Measurements from ENCODE around the gene CBX1. TPM values are rescaled to one million over a fixed set of nuclear protein-coding genes. Genes with fewer than 3 reads are reported as not detected.

CBX1 gene
- total and polyA plus RNA-seq, 2 of the 13 experiments (the other 11 are each of a cell fraction or from before 2014, with no cell fraction given) = 17.8 to 108 TPM

GRCh38 chr17:48048384-48049126 lies 52.7 kb downstream of the CBX1 start (continued):
- TF ChIP-seq ZBTB2 (CRISPR knock-in tag; IDR thresholded peaks at IDR 0.05; ENCODE audit: low read depth) (peak; percentile 40; the same call in 1 of the 2 replicates), CC2D1A (CRISPR knock-in tag; IDR thresholded peaks at IDR 0.05) (peak; percentile 50; the same call in 1 of the 2 replicates), SIX4 (CRISPR knock-in tag; IDR thresholded peaks at IDR 0.05) (0 out of 2 replicates have a peak, but pooled peaks have one; percentile 44), MXD1 (CRISPR knock-in tag; IDR thresholded peaks at IDR 0.05) (no peak; the same call in 1 of the 2 replicates), ZSCAN30 (CRISPR knock-in tag; IDR thresholded peaks at IDR 0.05) (peak; percentile 85; the same call in 1 of the 2 replicates), ZNF430 (CRISPR knock-in tag; IDR thresholded peaks at IDR 0.05) (peak; percentile 88; the same call in 1 of the 2 replicates), FOXA1 (IDR thresholded peaks at IDR 0.05) (no peak), FOXA1 (CRISPR knock-in tag; IDR thresholded peaks at IDR 0.05) (peak; percentile 92), SRSF4 (IDR thresholded peaks at IDR 0.05; ENCODE audit: low read depth, low read length, poor library complexity, severe bottlenecking) (no peak), ARID2 (CRISPR knock-in tag; IDR thresholded peaks at IDR 0.05; ENCODE audit: borderline replicate concordance) (no peak), HNF4A (CRISPR knock-in tag; IDR thresholded peaks at IDR 0.05) (peak; percentile 30), SMAD9 (CRISPR knock-in tag; IDR thresholded peaks at IDR 0.05) (no peak), NR2F2 (IDR thresholded peaks at IDR 0.05; ENCODE audit: borderline replicate concordance, low read depth) (peak; percentile 44; the same call in 1 of the 2 replicates), SAFB2 (CRISPR knock-in tag; IDR thresholded peaks at IDR 0.05; ENCODE audit: borderline replicate concordance, low read depth) (peak; percentile 52), THAP7 (CRISPR knock-in tag; IDR thresholded peaks at IDR 0.05) (peak; percentile 51; the same call in 1 of the 2 replicates), ETV5 (CRISPR knock-in tag; IDR thresholded peaks at IDR 0.05; ENCODE audit: borderline replicate concordance) (peak; percentile 22; the same call in 1 of the 2 replicates), HCFC1 (IDR thresholded peaks at IDR 0.05; ENCODE audit: low read depth, low read length) (no peak; the same call in 1 of the 2 replicates), FOXM1 (CRISPR knock-in tag; IDR thresholded peaks at IDR 0.05) (peak; percentile 80; the same call in 1 of the 2 replicates)
- TF ChIP-seq, protein P1, sequence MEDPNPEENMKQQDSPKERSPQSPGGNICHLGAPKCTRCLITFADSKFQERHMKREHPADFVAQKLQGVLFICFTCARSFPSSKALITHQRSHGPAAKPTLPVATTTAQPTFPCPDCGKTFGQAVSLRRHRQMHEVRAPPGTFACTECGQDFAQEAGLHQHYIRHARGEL (CRISPR knock-in tag; IDR thresholded peaks at IDR 0.05) = 0 out of 2 replicates have a peak, but pooled peaks have one; percentile 84
- TF ChIP-seq, protein P2, sequence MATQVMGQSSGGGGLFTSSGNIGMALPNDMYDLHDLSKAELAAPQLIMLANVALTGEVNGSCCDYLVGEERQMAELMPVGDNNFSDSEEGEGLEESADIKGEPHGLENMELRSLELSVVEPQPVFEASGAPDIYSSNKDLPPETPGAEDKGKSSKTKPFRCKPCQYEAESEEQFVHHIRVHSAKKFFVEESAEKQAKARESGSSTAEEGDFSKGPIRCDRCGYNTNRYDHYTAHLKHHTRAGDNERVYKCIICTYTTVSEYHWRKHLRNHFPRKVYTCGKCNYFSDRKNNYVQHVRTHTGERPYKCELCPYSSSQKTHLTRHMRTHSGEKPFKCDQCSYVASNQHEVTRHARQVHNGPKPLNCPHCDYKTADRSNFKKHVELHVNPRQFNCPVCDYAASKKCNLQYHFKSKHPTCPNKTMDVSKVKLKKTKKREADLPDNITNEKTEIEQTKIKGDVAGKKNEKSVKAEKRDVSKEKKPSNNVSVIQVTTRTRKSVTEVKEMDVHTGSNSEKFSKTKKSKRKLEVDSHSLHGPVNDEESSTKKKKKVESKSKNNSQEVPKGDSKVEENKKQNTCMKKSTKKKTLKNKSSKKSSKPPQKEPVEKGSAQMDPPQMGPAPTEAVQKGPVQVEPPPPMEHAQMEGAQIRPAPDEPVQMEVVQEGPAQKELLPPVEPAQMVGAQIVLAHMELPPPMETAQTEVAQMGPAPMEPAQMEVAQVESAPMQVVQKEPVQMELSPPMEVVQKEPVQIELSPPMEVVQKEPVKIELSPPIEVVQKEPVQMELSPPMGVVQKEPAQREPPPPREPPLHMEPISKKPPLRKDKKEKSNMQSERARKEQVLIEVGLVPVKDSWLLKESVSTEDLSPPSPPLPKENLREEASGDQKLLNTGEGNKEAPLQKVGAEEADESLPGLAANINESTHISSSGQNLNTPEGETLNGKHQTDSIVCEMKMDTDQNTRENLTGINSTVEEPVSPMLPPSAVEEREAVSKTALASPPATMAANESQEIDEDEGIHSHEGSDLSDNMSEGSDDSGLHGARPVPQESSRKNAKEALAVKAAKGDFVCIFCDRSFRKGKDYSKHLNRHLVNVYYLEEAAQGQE (IDR thresholded peaks at IDR 0.05; ENCODE audit: borderline replicate concordance in 1 of 2, low read depth in 1 of 2, low read length in 2 of 2) = peak in 1 of 2 experiments; percentile 83; a peak in 1 of 4 replicates
